Measurements from ENCODE around the gene NKX6-1.
A peak's percentile ranks its signal among the peaks of the same experiment; 100 is the strongest.

- TF ChIP-seq CTCF (conservative IDR thresholded peaks at IDR 0.05; ENCODE audit: low read length) (peak; percentile 92), EZH2phosphoT487 (IDR thresholded peaks at IDR 0.05; ENCODE audit: borderline replicate concordance) (no peak)
Measured at GRCh38 chr4:84529169-84529751, 30.2 kb upstream of the NKX6-1 start.

Data from Loucy (cell line).